Measurements from ENCODE around the gene TMEM151B. TPM values are rescaled to one million over a fixed set of nuclear protein-coding genes. Genes with fewer than 3 reads are reported as not detected.

The TMEM151B gene
- total RNA-seq, 1 donor from 2014 or later: 0.96 TPM

- DNase-seq (ENCODE audit: low spot score): no peak
These were observed 37.3 kb upstream of the TMEM151B start for GRCh38 chr6:44232676-44233566.

- no peak for DNase-seq (ENCODE audit: low spot score)
These were observed 36.6 kb upstream of the TMEM151B start for GRCh38 chr6:44233567-44234100.

- peak; percentile 85 for DNase-seq (ENCODE audit: low spot score)
These were observed 35.9 kb upstream of the TMEM151B start for GRCh38 chr6:44234101-44235025.

- no peak for DNase-seq (ENCODE audit: low spot score)
These were observed 35.0 kb upstream of the TMEM151B start for GRCh38 chr6:44235269-44235668.

GRCh38 chr6:44235891-44236516, 34.2 kb upstream of the TMEM151B start:
- DNase-seq (ENCODE audit: low spot score): no peak

GRCh38 chr6:44237021-44237812, 33.0 kb upstream of the TMEM151B start:
- peak; percentile 92 for DNase-seq (ENCODE audit: low spot score)

- DNase-seq (ENCODE audit: low spot score): peak; percentile 76
These were observed 32.3 kb upstream of the TMEM151B start for GRCh38 chr6:44237813-44238433.

- DNase-seq (ENCODE audit: low spot score): no peak
These were observed 31.4 kb upstream of the TMEM151B start for GRCh38 chr6:44238687-44239350.

GRCh38 chr6:44243345-44243744, 26.9 kb upstream of the TMEM151B start:
- no peak for DNase-seq (ENCODE audit: low spot score)

GRCh38 chr6:44245391-44245911, 24.8 kb upstream of the TMEM151B start:
- no peak for DNase-seq (ENCODE audit: low spot score)

GRCh38 chr6:44245912-44246662, 24.2 kb upstream of the TMEM151B start:
- DNase-seq (ENCODE audit: low spot score): peak; percentile 90

GRCh38 chr6:44246663-44247337, 23.4 kb upstream of the TMEM151B start, which contains the start of gene HSP90AB1:
Gene HSP90AB1 (plus strand): TSS chr6:44247101. CDS start chr6:44248630, 1,529 bp downstream.
- DNase-seq (ENCODE audit: low spot score): peak; percentile 96

- peak; percentile 73 for DNase-seq (ENCODE audit: low spot score)
These were observed 22.6 kb upstream of the TMEM151B start for GRCh38 chr6:44247338-44248302.

- no peak for DNase-seq (ENCODE audit: low spot score)
These were observed 21.7 kb upstream of the TMEM151B start for GRCh38 chr6:44248579-44248978.

GRCh38 chr6:44249082-44249748, 21.0 kb upstream of the TMEM151B start:
- DNase-seq (ENCODE audit: low spot score): no peak

- DNase-seq (ENCODE audit: low spot score): no peak
These were observed 20.1 kb upstream of the TMEM151B start for GRCh38 chr6:44250067-44250717.

Data from umbilical cord (tissue), 2 donors.